ENCODE results near the gene MSI2. TPM values are rescaled to one million over a fixed set of nuclear protein-coding genes. Genes with fewer than 3 reads are reported as not detected.

The MSI2 gene
- total and polyA plus RNA-seq, 4 donors = 9.4 to 64.0 (median 30.4) TPM

- 85 to 95% methylated on average over 3 of the region's 3 CpGs for WGBS, 2 donors
- DNase-seq (no peak), ATAC-seq (ENCODE audit: insufficient read depth, low FRiP score) (no peak)
- no peak overlapping the region for H3K4me3 ChIP-seq
- no peak overlapping the region for H3K27ac ChIP-seq (ENCODE audit: low read depth in 1 of 2, low read length in 1 of 2)
- no peak overlapping the region for H3K9ac ChIP-seq (ENCODE audit: insufficient read depth in 1 of 2, low read length in 2 of 2)
- TF ChIP-seq CTCF (IDR thresholded peaks at IDR 0.05; ENCODE audit: control extremely low read depth, extremely low read depth) = no peak
- no peaks in the 10 kb centered on the region for H3K27me3 ChIP-seq (ENCODE audit: control insufficient read depth in 3 of 3, insufficient read depth in 3 of 3, low read length in 2 of 3)
- H3K4me1 ChIP-seq (ENCODE audit: control insufficient read depth in 5 of 5, insufficient read depth in 5 of 5, low read length in 5 of 5) = peaks cover 0 to 12% (median 0%) of the 10 kb centered on the region in 5 donors
- peaks cover 0 to 2% (median 0%) of the 10 kb centered on the region in 4 donors for H3K36me3 ChIP-seq (ENCODE audit: control insufficient read depth in 4 of 4, insufficient read depth in 4 of 4, low read length in 4 of 4)
- H3K9me3 ChIP-seq (ENCODE audit: control insufficient read depth in 4 of 4, insufficient read depth in 3 of 4, low read length in 3 of 4) = no peaks in the 10 kb centered on the region
These were observed 312.0 kb downstream of the MSI2 start for GRCh38 chr17:57568340-57568739.

GRCh38 chr17:57569021-57569420, 312.7 kb downstream of the MSI2 start:
- H3K4me1 ChIP-seq (ENCODE audit: control insufficient read depth in 5 of 5, insufficient read depth in 5 of 5, low read length in 5 of 5) = peaks cover 0 to 16% (median 0%) of the 10 kb centered on the region in 5 donors
- H3K27me3 ChIP-seq (ENCODE audit: control insufficient read depth in 3 of 3, insufficient read depth in 3 of 3, low read length in 2 of 3) = no peaks in the 10 kb centered on the region
- H3K4me3 ChIP-seq = no peak overlapping the region
- no peak for TF ChIP-seq CTCF (IDR thresholded peaks at IDR 0.05; ENCODE audit: control extremely low read depth, extremely low read depth)
- no peak for ATAC-seq (ENCODE audit: insufficient read depth, low FRiP score)
- 98 to 99% methylated on average over 4 of the region's 4 CpGs for WGBS, 2 donors
- H3K27ac ChIP-seq (ENCODE audit: low read depth in 1 of 2, low read length in 1 of 2) = no peak overlapping the region
- H3K9me3 ChIP-seq (ENCODE audit: control insufficient read depth in 4 of 4, insufficient read depth in 3 of 4, low read length in 3 of 4) = no peaks in the 10 kb centered on the region
- DNase-seq = no peak
- H3K36me3 ChIP-seq (ENCODE audit: control insufficient read depth in 4 of 4, insufficient read depth in 4 of 4, low read length in 4 of 4) = peaks cover 0 to 2% (median 0%) of the 10 kb centered on the region in 4 donors
- no peak overlapping the region for H3K9ac ChIP-seq (ENCODE audit: insufficient read depth in 1 of 2, low read length in 2 of 2)

GRCh38 chr17:57569853-57570252, 313.5 kb downstream of the MSI2 start:
- Histone ChIP-seq H3K4me1 (ENCODE audit: control insufficient read depth in 5 of 5, insufficient read depth in 5 of 5, low read length in 5 of 5) (peaks cover 0 to 16% (median 5%) of the 10 kb centered on the region in 5 donors), H3K36me3 (ENCODE audit: control insufficient read depth in 4 of 4, insufficient read depth in 4 of 4, low read length in 4 of 4) (peaks cover 0 to 2% (median 0%) of the 10 kb centered on the region in 4 donors), H3K27me3 (ENCODE audit: control insufficient read depth in 3 of 3, insufficient read depth in 3 of 3, low read length in 2 of 3) (no peaks in the 10 kb centered on the region), H3K27ac (ENCODE audit: low read depth in 1 of 2, low read length in 1 of 2) (no peak overlapping the region), H3K9ac (ENCODE audit: insufficient read depth in 1 of 2, low read length in 2 of 2) (no peak overlapping the region), H3K4me3 (no peak overlapping the region), H3K9me3 (ENCODE audit: control insufficient read depth in 4 of 4, insufficient read depth in 3 of 4, low read length in 3 of 4) (no peaks in the 10 kb centered on the region)
- no peak for TF ChIP-seq CTCF (IDR thresholded peaks at IDR 0.05; ENCODE audit: control extremely low read depth, extremely low read depth)
- 97 to 98% methylated on average over 7 of the region's 7 CpGs for WGBS, 2 donors
- no peak for DNase-seq
- no peak for ATAC-seq (ENCODE audit: insufficient read depth, low FRiP score)

- WGBS, 2 donors = 81 to 84% methylated on average over 10 of the region's 10 CpGs
- H3K27me3 ChIP-seq (ENCODE audit: control insufficient read depth in 3 of 3, insufficient read depth in 3 of 3, low read length in 2 of 3) = no peaks in the 10 kb centered on the region
- no peak for ATAC-seq (ENCODE audit: insufficient read depth, low FRiP score)
- no peaks in the 10 kb centered on the region for H3K36me3 ChIP-seq (ENCODE audit: control insufficient read depth in 4 of 4, insufficient read depth in 4 of 4, low read length in 4 of 4)
- no peak overlapping the region for H3K27ac ChIP-seq (ENCODE audit: low read depth in 1 of 2, low read length in 1 of 2)
- H3K9me3 ChIP-seq (ENCODE audit: control insufficient read depth in 4 of 4, insufficient read depth in 3 of 4, low read length in 3 of 4) = no peaks in the 10 kb centered on the region
- H3K4me1 ChIP-seq (ENCODE audit: control insufficient read depth in 5 of 5, insufficient read depth in 5 of 5, low read length in 5 of 5) = peaks cover 0 to 16% (median 5%) of the 10 kb centered on the region in 5 donors
- no peak overlapping the region for H3K4me3 ChIP-seq
- no peak overlapping the region for H3K9ac ChIP-seq (ENCODE audit: insufficient read depth in 1 of 2, low read length in 2 of 2)
- no peak for TF ChIP-seq CTCF (IDR thresholded peaks at IDR 0.05; ENCODE audit: control extremely low read depth, extremely low read depth)
- DNase-seq = peak in 1 of 3 donors; percentile 28
These were observed 314.5 kb downstream of the MSI2 start for GRCh38 chr17:57570724-57571344.
